ENCODE data around the gene MRTFA.
"Not testable (repeated sequence)": the region's sequence is repeated elsewhere in the genome, so short reads cannot be mapped to it uniquely, and the experiment has no call there.

Gene MRTFA

DNA sequence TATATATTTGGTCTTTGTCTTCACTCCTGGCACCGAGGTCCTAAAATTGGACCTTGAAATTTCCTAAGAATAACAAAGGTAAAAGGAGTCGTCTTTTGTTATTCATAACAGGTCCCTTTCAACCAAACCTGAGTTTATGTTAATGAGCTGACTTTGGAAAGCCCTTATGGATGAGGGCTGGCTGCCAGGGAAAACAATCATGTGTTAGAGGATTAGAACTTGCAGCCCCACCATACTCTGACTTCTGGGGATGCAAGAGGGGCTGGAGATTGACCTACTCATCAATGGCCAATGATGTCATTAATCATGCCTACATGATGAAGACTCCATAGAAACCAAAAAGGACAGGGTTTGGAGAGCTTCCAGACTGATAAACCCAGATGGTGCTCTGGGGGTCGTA, 118.9 kb downstream of the MRTFA start:
- DNase-seq, result no peak

DNA sequence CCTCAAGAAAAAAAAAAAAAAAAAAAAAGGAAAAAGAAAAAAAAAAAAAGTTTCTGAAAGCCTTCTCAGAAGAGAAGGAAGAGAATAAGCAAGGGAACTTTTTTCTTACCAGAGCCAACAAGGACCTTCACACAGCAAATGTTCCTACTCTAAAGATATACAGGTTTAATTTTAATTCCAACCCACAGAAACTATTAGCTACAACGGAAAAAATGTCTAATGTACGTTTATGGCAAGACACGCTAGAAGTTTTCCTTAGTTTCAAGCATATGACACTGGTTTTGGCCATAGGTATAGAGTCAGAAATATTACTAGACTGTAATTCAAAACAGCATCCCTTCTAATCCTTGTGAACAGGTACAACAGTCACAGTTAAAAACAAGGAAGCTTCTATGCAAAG, 120.1 kb downstream of the MRTFA start:
- no peak for DNase-seq

DNA sequence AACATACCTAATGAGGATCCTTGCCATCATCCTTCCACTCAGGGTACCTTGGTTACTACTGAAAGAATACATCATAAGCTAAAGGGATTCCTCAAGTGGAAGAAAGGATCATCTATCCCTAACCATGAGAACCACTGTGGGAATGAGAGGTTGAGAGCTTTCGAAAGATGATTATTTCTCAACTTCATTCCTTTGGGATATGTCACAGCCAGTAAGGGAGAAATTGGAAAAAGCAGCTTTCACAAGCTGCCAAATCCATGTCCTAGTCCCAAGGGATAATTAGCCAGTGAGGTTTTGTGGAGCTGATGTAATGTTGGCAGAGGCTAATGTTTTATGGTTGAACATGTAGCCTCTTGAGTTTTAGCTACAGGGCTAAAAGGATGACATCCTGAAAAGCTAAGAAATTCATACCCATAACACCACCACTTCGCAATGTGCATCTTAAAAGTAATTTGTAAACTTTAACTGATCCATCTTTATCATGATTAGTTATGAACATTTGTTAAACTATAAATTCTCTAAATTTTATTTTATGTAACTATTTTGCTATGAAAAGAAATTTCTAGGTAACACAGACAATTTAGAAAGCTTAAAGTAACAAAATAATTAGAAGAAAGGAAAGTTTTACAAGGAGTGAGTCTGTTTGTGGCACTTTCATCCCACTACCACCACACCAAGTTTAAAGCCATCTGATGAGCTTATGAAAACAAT, 123.9 kb downstream of the MRTFA start:
- DNase-seq, result no peak

DNA sequence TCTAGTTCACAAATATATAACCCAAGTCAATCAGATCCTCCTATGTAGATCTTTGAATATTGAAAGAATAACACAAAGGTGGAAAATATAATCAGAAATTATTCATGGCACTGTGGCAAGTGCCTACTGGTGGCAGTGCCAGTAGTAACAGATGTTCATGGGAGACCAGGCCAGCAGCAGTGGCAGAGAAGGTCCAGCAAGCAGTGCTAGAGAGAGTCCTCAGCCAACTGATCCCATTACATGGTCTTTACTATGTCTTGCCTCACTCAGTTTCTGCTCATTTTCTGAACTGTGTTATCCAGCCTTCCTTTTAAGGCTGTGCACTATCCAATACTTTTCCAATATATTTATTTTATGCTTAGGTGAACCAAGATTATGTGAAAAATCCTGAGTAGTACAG, 124.9 kb downstream of the MRTFA start:
- DNase-seq, result no peak

DNA sequence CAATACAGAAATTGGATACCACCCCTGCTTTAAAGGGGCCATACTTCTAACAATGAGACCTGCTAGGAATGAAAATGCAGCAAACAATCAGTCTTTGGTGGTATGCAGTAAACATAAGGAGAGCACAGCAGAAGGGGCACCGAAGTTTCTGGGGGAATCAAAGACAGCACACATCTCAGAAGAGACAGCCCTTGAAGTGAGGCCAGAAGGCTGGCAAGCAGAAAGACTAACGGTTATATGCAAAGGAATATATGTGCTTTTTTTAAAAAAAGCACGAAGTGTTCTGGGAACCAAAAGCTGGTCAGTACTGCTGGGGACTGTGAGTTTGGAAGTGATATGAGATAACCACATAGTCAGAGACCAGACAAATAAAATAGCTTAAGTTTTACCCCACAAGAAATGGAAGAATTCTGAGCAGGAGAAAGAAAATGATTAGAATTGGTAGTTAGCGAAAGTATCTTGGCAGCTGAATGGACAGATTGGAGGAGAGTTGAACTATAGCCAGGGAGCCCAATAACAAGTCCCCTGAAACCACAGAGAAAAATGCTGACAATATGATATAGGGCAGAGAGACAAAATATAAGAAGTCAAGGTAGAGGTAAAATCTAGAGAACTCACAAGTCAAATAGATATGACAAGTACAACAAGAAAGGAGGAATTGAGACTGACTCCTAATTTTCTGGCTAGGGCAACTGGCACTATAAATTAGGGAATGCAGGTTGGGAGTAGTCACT, 125.7 kb downstream of the MRTFA start:
- no peak for DNase-seq

DNA sequence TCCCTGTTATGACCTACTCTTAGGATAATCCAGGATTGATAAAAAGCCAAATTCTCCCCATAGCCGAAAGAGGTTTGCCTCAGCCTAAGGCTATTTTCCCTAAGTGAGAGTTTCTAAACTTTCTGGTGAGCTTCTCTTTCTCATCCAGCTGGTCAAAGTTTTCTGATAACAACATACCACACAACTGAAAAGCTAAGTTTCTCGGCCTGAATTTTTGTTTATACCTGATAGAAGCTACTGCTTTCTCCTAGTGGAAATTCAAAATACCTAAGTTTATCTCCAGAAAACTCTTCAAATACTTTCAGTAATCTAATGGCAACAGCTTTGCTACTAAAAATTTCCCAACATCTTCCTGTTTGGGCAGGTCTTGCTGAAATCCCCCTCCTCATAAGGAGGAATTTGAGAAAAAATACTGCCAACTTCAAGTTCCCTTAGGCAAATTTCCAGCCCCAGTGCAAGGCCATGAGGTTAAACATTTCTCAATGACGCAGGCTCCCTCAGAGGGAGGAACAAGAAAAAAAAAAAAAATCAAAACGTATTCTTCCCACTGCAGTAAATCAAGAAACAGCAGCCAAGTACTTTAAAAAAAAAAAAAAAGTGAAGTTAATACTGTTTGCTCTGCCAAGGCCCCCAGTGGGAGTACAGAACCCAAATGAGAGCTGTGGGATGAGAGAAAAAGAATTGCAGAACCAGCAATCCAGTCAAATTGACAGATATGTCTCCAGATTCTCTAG, 127.0 kb downstream of the MRTFA start:
- no peak for DNase-seq

DNA sequence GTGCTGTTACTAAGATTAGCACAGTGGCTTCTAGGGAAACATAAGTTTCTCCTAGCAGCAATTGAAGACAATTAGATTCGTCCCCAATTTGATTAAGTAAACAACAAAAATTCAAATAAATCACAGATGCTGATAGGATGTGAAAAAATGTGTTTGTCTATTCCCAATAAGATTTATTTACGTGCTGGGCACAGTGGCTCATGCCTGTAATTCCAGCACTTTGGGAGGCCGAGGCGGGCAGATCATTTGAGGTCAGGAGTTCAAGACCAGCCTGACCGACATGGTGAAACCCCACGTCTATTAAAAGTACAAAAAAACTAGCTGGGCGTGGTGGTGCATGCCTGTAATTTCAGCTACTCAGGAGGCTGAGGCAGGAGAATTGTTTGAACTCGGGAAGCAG, 128.5 kb downstream of the MRTFA start:
- DNase-seq, result not testable (repeated sequence)

DNA sequence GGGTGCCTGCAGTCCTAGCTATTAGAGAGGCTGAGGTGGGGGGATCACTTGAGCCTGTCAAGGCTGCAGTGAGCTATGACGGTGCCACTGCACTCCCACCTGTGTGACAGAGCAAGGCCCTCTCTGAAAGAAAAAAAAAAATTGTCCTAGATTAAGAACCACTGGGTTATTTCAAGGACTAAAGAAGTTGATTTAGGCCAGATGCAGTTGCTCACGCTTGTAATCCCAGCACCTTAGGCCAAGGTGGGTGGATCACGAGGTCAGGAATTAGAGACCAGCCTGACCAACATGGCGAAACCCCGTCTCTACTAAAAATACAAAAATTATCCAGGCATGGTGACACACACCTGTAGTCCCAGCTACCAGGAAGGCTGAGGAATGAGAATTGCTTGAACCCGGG, 129.0 kb downstream of the MRTFA start:
- DNase-seq, result no peak

DNA sequence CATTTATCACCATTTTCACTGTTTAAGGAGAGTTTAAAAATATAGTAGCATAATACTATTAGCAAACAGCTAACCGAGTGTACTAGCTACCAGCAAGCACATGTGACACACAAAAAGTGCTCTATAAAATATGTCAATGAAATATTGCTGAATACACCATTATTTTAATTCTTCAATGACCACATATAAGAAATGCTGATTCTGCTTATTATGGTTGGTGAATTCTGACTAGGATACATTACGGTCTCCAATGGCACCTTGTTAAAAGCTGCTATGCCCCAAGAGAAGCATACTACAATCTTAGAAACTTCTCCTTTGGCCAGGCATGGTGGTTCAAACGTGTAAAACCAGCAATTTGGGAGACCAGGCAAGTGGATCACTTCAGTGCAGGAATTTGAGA, 129.8 kb downstream of the MRTFA start:
- DNase-seq, result no peak

DNA sequence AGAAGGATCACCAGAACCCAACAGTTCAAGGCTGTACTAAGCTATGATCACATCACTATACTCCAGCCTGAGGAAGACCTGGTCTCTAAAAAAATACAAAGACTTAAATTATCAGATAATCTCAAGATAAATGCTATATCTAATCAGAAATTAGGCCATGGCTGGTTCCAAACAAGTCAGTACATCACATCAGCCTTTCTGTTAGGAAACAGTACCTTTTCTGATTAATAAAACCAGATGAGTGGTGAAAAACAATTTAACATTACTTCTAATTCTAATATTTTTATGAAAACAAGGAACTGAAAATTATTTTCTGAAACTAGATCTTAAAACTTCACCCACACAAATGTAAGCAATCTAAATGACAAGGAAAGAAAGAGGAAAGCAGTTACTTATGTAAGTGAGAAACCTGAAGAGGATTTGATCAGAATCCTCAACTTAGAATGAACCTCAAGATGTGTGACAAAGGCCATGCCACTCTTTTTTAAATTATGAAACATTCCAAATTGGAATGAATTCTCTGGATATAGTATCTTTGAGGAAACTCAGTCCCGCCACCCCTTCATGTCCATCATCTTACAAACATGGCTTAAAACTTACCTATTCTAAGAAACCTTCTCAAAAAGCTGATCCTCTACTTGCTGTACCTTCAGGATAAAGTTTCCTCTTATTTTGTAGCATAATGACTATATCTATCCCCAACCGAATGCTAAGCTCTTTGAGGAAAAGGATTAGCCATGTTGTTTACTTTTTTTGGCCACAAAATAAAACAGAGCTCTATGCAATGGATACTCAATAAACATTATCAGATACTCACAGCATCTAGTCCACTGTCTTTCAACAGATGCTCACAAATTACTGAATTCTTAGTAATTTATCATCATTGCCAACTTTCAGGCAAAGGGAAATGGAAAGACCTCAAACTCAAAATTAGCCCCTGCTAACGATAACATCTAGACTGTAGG, 132.0 kb downstream of the MRTFA start:
- no peak for DNase-seq

DNA sequence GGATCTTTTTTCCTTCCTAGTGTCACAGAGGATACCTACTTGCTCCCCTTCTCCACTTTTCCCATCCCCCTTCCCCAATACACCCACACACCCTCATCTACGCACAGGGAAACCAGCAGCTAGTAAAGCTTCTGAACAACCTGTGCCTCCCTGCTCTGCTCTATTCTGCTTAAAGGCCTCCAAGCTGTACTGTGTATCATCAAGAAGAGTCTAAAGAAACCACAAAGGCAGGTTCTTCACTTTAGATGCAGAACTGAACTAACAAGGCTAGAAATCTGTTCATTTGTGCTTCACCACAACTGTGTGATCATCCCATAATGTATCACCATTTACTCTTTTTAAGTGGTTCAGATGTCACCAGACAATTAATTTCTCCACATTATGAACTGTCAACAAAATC, 133.6 kb downstream of the MRTFA start:
- DNase-seq, result no peak

DNA sequence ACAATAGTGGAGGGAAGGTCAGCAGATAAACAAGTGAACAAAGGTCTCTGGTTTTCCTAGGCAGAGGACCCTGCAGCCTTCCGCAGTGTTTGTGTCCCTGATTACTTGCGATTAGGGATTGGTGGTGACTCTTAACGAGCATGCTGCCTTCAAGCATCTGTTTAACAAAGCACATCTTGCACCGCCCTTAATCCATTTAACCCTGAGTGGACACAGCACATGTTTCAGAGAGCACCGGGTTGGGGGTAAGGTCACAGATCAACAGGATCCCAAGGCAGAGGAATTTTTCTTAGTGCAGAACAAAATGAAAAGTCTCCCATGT, 136.1 kb downstream of the MRTFA start:
- DNase-seq, result not testable (repeated sequence)

DNA sequence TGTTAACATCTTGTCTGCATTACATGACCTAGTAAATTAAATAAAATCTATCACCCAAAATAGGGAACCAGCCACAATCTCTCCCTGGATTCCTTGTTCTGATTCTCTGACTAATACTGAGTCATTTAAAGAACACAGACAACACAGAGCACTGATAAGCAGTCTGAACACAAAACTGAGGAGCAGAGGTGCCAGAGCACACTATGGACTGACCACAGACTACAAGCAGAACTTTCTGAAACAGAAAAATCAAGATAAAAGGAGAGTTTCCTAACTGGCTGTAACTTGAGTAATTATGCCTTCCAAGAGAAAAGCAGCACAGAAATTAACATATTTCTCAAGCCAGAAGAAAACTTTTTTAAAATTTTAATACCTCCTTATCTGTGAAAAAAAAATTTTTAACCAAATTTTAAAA, 137.3 kb downstream of the MRTFA start:
- DNase-seq, result peak; percentile 13

DNA sequence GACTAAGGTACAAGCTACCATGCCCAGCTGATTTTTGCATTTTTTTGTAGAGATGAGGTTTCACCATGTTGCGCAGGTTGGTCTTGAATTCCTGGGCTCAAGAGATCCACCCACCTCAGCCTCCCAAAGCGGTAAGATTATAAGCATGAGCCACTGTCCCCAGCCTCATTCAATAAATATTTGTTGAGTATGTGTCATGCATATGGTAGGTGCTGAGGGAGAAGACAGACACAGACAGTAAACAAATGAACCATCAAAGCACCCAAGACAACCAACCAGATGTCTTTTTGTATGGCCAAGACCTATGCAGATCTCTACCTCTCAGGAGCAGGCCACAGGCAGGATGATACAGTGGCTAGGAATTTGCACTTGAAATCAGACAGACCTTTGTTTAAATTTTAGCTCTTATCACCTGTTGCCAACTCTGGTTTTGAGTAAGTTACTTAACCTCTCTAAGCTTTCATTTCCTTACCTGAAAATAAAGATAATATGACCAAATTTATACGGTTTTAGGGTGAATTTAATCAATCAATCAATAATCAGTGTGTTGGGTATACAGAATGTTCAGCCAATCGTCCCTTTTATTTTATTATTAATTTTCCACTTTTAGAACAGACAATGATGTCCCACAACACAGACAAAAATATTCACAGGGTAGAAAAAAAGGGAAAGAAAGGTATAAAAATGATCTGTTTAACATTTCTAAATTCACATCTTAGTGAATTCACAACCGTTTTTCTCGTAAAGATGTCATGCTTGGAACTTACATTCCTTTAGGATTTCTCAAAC, 137.9 kb downstream of the MRTFA start:
- no peak for DNase-seq

DNA sequence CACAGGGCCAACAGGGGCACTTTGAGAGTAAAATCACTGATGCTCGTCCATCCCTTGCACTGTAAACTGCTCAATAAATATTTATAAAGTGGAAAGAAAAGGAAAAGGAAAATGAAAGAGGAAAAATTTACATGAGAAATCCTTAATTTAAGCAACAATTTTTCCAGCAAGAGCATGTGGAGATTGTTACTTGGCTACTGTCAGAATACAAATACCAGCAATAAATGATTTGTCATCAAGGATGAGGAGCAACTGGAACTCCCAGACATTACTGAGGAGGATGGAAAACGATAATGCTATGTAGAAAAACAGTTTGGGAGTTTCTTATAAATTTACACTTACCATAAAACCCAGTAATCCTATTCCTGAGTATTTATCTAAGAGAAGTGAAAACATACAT, 143.1 kb downstream of the MRTFA start:
- no peak for DNase-seq

DNA sequence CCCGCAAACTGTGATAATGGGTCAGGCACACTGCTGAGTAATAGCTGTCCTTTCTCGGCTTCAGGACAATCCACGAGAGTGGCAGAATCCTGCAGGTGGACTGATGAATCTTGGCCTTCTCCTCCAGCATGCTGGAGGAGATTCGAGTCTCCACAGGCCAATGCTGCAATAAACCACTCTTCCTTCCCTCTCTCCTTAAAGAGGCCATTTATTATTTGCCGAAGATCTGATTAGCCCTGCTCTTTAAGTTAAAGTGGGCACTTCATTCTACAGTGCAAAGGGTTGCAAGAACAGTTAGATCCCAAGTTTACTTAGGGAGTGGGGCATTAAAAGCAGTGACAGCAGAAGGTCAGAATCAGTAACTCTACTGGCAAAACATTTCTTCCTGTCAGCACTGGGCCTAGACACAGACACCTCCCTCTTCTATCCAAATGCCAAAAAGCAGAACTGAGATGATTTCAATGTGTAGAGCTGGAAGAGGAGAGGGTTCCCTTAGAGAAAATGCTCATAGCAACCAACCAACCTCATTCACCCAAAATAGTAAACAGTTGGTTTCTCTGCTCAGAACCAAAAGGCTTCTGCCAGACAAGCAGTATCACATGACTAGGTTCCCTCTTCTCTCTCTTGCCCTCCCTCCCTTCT, 144.4 kb downstream of the MRTFA start:
- DNase-seq, result no peak

DNA sequence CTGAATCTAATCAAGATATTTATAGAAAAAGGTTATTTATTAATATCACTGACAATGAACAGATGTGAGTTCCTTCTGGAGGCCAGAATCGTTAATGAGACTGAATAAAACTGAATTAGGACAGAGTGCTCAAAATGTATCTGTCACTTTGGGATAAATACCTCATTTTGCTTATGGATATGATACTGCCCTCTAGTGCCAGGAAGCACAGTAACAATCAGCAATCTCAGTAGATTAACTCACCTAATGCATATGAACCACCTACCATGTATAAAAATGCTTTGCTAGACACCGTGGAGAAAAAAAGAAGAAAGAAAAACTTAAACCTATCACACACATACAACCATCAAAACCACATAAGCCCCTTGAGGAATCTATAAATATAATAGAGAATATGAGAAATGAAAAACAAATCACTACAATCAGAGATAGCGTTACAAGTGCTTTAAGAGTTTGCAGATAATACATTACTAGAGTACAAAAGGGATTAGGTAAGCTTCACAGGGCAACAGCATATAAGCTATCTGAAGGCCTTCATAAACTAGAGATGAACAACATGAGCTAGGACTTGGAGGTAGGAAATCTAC, 148.8 kb downstream of the MRTFA start:
- no peak for DNase-seq

DNA sequence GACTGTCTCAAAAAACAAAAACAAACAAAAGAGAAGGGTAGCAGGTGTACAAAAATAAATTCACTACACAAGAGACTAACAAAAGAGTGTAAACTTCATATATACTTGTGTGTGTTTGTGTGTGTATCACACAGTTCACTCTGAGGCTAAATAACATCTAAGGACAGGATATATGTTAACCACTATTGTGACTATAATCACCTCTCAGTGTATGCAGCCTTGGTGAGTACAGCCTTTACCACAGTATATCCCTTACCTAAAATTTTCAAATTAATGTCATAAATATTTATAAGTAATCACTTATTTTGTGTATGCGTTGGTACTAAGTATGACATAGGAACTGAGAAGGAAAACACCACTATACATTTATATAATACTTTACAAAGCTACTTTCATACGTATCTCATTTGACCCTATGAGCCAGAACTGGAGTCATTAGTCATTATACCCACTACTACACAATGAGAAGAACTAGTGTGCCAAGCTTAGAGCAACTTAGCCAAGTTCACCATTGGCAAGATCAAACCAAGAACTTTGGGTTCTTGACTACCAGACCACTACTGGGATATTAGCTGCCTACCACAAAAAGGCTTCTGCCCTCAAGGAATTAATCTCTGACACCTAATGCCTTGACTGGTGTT, 149.4 kb downstream of the MRTFA start:
- no peak for DNase-seq

DNA sequence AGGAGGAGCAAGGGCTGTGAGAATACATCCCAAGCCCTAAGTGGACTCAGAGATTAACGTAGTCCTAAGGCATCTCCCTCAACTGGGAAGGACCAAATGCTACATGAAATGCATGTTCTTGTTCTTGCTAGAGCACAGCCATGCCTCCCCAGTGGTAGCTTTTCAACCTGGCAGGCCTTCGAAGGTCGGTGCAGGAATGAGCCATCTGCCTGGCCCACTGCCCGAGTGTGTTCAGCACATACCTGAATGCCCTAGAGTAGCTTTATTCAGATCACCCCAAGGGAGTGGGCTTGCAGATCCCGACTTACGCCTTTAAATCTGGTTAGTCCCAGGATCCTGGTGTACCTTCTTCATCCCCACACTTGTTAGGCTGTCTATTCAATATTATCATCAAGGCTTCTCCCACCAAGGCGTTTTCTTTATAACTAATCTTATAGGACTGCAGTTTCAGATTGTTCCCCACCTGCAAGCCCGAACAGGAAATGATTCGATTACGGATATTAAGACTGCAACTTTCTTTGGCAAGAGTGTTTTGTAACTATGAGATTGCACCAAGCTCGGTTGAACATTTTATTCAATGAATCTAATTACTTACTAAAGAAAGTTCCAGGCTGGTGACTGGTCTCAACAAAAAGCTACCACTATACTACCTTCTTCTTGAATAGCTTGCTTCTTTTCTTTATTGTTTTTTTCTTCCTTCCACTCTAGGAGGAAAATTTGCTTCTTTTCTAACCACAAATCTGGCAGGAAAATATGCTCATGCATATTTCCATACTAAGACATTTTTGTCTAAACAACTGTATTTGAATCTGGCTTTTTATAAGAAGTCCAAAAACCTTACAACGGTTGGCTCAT, 150.5 kb downstream of the MRTFA start:
- DNase-seq, result no peak

Measured in stimulated activated CD4-positive, alpha-beta T cell treated with anti-CD3 and anti-CD28 coated beads, Interleukin-15, amount 100 ng/mL, for 24 hours (primary cell).